PC-9 (cell line): ENCODE measurements around the gene AEN. TPM values are rescaled to one million over a fixed set of nuclear protein-coding genes. Genes with fewer than 3 reads are reported as not detected.
"Not testable (repeated sequence)": the region's sequence is repeated elsewhere in the genome, so short reads cannot be mapped to it uniquely, and the experiment has no call there.

ENCODE experiments used
- BruUV-seq: library from RNA; stranded (reverse); fragments of 400-500 nt; replicated peaks from 2 replicates; lab custom pipeline; 2021; lab: Mats Ljungman, UMichigan
- CTCF ChIA-PET: fragments of 300-600 bp; sonication (Branson Sonifier 250); formaldehyde crosslinking; loops from one replicate; lab custom pipeline; 2022; ENCODE audit warnings: antibody characterized with exemption; lab: Charles Lee
- POLR2A ChIA-PET: fragments of 300-600 bp; sonication (Branson Sonifier 250); formaldehyde crosslinking; loops from one replicate; lab custom pipeline; 2022; ENCODE audit warnings: antibody characterized with exemption; ENCODE audit not compliant: unreplicated experiment; lab: Charles Lee
- DNase-seq, 2 experiments: peaks; one replicate each; pipeline versions ENCODE4 v3.0.0 to v3.0.0-alpha.2; 2015 to 2022; ENCODE audit warnings: mixed read lengths in 1 of 2
- H2AFZ ChIP-seq: fragments of 200-600 bp; sonication (generic); 2 replicates; pipeline ENCODE4 v1.8.1; 2017; ENCODE audit warnings: antibody characterized with exemption
- H3F3A ChIP-seq: fragments of 200-600 bp; sonication (generic); 2 replicates; pipeline ENCODE4 v1.8.1; 2017; ENCODE audit warnings: antibody characterized with exemption, mild to moderate bottlenecking, low read depth; ENCODE audit not compliant: insufficient read depth
- H3K27ac ChIP-seq: fragments of 200-600 bp; sonication (generic); 2 replicates; pipeline ENCODE4 v1.6.1; 2016; ENCODE audit warnings: mixed run types
- H3K27me3 ChIP-seq: fragments of 200-600 bp; sonication (generic); 2 replicates; pipeline ENCODE4 v1.6.1; 2016; ENCODE audit warnings: low read depth, mixed run types; ENCODE audit not compliant: insufficient read depth
- H3K36me3 ChIP-seq: fragments of 200-600 bp; sonication (generic); 2 replicates; pipeline ENCODE4 v1.6.1; 2016; ENCODE audit warnings: low read depth, mixed run types
- H3K4me1 ChIP-seq: fragments of 200-600 bp; sonication (generic); replicated peaks from 2 replicates; pipeline ENCODE4 v1.6.1; 2016; ENCODE audit warnings: mixed run types; ENCODE audit not compliant: insufficient read depth
- H3K4me2 ChIP-seq: fragments of 200-600 bp; sonication (generic); 2 replicates; pipeline ENCODE4 v1.6.1; 2017; ENCODE audit warnings: mixed run types
- H3K4me3 ChIP-seq: fragments of 200-600 bp; sonication (generic); 2 replicates; pipeline ENCODE4 v1.6.1; 2016; ENCODE audit warnings: mixed run types
- H3K79me2 ChIP-seq: fragments of 200-600 bp; sonication (generic); 2 replicates; pipeline ENCODE4 v1.6.1; 2017; ENCODE audit warnings: low read depth, mixed run types
- H3K9me2 ChIP-seq: fragments of 200-600 bp; sonication (generic); 2 replicates; pipeline ENCODE4 v1.8.1; 2017; ENCODE audit warnings: mild to moderate bottlenecking; ENCODE audit not compliant: insufficient read depth
- H3K9me3 ChIP-seq: fragments of 200-600 bp; sonication (generic); 2 replicates; pipeline ENCODE4 v1.8.1; 2016; ENCODE audit warnings: low read depth; ENCODE audit not compliant: insufficient read depth
- H4K20me1 ChIP-seq: fragments of 200-600 bp; sonication (generic); 2 replicates; pipeline ENCODE4 v1.8.1; 2017; ENCODE audit not compliant: insufficient read depth
- EZH2 ChIP-seq: fragments of 200-600 bp; sonication (generic); IDR thresholded peaks from 2 replicates; pipeline ENCODE4 v1.8.0; 2017; ENCODE audit warnings: antibody characterized with exemption, low read depth
- intact Hi-C: fragments of 100-400 bp; cut with micrococcal nuclease; formaldehyde crosslinking; loops from one replicate; pipeline ENCODE4 v1.10.0; 2022; ENCODE audit not compliant: unreplicated experiment
- total RNA-seq: library from RNA; stranded (reverse); gene quantifications from 2 replicates; pipeline ENCODE4 v1.2.3, GENCODE V29; 2021
- TF ChIP-seq, protein P1 (sequence below): fragments of 200-600 bp; sonication (generic); conservative IDR thresholded peaks from 2 replicates; pipeline ENCODE4 v1.6.1; 2017; ENCODE audit warnings: mixed run types, antibody characterized with exemption, mild to moderate bottlenecking, moderate library complexity

The AEN gene
- total RNA-seq, 1 experiment from 2014 or later, result 7.8 TPM

DNA sequence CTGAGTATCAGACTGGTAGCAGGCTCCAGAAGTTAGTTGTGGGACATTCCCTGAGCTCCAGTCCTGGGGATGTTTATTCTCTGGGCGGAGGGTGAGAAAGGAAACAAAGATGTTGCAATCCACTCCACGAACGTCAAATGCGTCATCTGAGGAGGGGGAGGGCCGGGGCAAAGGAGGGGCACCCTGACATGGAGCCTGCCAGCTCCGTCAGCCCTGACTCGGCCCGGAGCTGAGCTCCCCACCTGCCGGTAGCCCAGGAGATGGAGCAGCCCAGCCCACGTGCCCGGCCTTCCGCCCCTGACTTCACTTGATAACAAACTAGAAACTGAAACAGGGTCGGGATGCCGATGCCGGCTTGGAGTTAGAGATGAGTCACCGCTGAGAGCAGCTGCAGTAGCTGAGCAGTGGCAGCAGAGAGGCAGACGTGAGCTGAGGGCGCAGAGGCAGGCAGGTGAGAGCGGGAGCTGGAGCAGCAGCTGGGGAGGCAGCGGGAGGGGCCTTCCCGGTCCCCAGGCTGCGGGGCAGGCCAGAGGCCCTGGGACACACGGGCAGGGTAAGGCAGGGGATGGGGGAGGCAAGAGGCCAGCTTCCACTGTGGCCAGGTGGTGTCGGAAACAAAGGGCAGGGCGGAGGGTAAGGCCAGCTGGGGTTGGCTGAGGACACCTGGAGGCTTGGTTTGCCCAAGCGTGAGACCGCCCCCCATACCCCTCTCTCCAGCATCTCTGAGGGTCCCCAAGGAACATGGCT is 17.7 kb downstream of the AEN start, which contains the start of gene ISG20:
ISG20 (plus strand) TSS at position 391 of the 747 bp plus-strand sequence; CDS start at position 742, 351 bp downstream.
- no peaks in the 10 kb centered on the region for H3K9me3 ChIP-seq

DNA sequence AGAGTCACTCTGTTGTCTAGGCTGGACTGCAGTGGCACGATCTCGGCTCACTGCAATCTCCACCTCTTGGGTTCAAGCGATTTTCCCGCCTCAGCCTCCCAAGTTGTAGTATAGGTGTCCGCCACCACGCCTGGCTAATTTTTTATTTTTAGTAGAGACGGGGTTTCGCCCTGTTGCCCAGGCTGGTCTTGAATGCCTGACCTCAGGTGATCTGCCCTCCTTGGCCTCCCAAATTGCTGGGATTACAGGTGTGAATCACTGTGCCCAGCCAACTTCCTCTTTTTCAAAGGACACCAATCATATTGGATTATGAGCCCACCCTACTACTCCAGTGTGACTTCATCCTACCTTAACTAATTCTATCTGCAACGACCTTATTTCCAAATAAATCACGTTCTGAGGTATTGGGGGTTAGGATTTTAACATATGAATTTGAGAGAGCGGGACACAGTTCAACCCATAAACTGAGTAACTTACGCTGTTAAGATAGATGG is 20.9 kb downstream of the AEN start:
- ChIA-PET CTCF (no interaction called here), POLR2A (no interaction called here)
- Histone ChIP-seq H3K27me3 (no peaks in the 10 kb centered on the region), H3K27ac (no peak overlapping the region), H4K20me1 (no peaks in the 10 kb centered on the region), H3K79me2 (no peaks in the 10 kb centered on the region), H3K9me2 (no peaks in the 10 kb centered on the region), H2AFZ (no peak overlapping the region), H3K9me3 (no peaks in the 10 kb centered on the region), H3K4me2 (no peak overlapping the region), H3K4me1 (peaks cover 16% of the 10 kb centered on the region), H3F3A (peaks cover 13% of the 10 kb centered on the region; the same call in 1 of the 2 replicates), H3K36me3 (no peaks in the 10 kb centered on the region), H3K4me3 (no peak overlapping the region)
- no peak for DNase-seq
- no TSS peak for BruUV-seq
- TF ChIP-seq, protein P1, sequence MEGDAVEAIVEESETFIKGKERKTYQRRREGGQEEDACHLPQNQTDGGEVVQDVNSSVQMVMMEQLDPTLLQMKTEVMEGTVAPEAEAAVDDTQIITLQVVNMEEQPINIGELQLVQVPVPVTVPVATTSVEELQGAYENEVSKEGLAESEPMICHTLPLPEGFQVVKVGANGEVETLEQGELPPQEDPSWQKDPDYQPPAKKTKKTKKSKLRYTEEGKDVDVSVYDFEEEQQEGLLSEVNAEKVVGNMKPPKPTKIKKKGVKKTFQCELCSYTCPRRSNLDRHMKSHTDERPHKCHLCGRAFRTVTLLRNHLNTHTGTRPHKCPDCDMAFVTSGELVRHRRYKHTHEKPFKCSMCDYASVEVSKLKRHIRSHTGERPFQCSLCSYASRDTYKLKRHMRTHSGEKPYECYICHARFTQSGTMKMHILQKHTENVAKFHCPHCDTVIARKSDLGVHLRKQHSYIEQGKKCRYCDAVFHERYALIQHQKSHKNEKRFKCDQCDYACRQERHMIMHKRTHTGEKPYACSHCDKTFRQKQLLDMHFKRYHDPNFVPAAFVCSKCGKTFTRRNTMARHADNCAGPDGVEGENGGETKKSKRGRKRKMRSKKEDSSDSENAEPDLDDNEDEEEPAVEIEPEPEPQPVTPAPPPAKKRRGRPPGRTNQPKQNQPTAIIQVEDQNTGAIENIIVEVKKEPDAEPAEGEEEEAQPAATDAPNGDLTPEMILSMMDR, result no peak
- TF ChIP-seq EZH2, result no peak
- intact Hi-C loops, result no loop called here

More for the DNA sequence above, 17.7 kb downstream of the AEN start, which contains the start of gene ISG20:
- H3K4me3 ChIP-seq, result peak within 1 kb of the TSS; percentile 33; the same call in 1 of the 2 replicates
- BruUV-seq, result no TSS peak
- H3K27me3 ChIP-seq, result no peaks in the 10 kb centered on the region
- H3K27ac ChIP-seq, result peak within 1 kb of the TSS; percentile 79
- H3F3A ChIP-seq, result peaks cover 17% of the 10 kb centered on the region
- TF ChIP-seq, protein P1, result no peak; the same call in 1 of the 2 replicates
- TF ChIP-seq EZH2, result no peak
- DNase-seq, result peak; percentile 94
- no peaks in the 10 kb centered on the region for H3K9me2 ChIP-seq
- H3K79me2 ChIP-seq, result no peaks in the 10 kb centered on the region
- intact Hi-C loops, result loop anchor here (1.0 kb wide), 2 partner anchors 16 to 63 kb away; no protein-coding TSS in a partner anchor
- peak within 1 kb of the TSS; percentile 69 for H3K4me2 ChIP-seq
- H3K4me1 ChIP-seq, result peaks cover 29% of the 10 kb centered on the region
- POLR2A ChIA-PET, result interaction anchor here (0.6 to 0.9 kb wide), 3 partner anchors 18 to 171 kb away, joined by 3 to 9 read pairs (median 7); partner anchors contain the start of genes AEN, MRPL46 and MRPS11
- no peaks in the 10 kb centered on the region for H4K20me1 ChIP-seq
- no peaks in the 10 kb centered on the region for H3K36me3 ChIP-seq
- CTCF ChIA-PET, result interaction anchor here (0.6 to 1.4 kb wide), 3 partner anchors 17 to 240 kb away, joined by 3 to 7 read pairs (median 6); partner anchors contain the start of gene AEN
- no peak within 1 kb of the TSS; the same call in 1 of the 2 replicates for H2AFZ ChIP-seq

DNA sequence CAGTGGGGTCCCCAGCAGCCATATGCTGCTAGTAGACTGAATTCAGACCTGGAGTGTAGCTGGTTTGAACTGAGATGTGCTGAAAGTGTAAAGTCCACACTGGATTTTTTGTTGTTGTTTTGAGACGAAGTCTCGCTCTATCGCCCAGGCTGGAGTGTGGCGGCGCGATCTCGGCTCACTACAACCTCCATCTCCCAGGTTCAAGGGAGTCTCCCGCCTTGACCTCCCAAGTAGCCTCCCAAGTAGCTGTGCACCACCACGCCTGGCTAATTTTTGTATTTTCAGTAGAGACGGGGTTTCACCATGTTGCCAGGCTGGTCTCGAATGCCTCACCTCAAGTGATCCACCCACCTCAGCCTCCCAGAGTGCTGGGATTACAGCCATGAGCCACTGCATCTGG is 21.4 kb downstream of the AEN start:
- H2AFZ ChIP-seq, H3K9me2 ChIP-seq, H3K27me3 ChIP-seq, CTCF ChIA-PET, H4K20me1 ChIP-seq, H3K27ac ChIP-seq, H3K36me3 ChIP-seq, H3K79me2 ChIP-seq, H3K9me3 ChIP-seq, H3K4me2 ChIP-seq, DNase-seq, POLR2A ChIA-PET, intact Hi-C loops, H3K4me3 ChIP-seq, BruUV-seq: not testable (repeated sequence)
- Histone ChIP-seq H3K4me1 (peaks cover 18% of the 10 kb centered on the region), H3F3A (peaks cover 12% of the 10 kb centered on the region; the same call in 1 of the 2 replicates)
